HG03039 (cell line): ENCODE measurements around the gene UVRAG.

Source experiments
- ATAC-seq: cut with Tn5 transposase; IDR thresholded peaks from one replicate; pipeline ENCODE4 v1.9.1; 2021; ENCODE audit warnings: mild to moderate bottlenecking, moderate library complexity; ENCODE audit not compliant: unreplicated experiment

The UVRAG gene

DNA sequence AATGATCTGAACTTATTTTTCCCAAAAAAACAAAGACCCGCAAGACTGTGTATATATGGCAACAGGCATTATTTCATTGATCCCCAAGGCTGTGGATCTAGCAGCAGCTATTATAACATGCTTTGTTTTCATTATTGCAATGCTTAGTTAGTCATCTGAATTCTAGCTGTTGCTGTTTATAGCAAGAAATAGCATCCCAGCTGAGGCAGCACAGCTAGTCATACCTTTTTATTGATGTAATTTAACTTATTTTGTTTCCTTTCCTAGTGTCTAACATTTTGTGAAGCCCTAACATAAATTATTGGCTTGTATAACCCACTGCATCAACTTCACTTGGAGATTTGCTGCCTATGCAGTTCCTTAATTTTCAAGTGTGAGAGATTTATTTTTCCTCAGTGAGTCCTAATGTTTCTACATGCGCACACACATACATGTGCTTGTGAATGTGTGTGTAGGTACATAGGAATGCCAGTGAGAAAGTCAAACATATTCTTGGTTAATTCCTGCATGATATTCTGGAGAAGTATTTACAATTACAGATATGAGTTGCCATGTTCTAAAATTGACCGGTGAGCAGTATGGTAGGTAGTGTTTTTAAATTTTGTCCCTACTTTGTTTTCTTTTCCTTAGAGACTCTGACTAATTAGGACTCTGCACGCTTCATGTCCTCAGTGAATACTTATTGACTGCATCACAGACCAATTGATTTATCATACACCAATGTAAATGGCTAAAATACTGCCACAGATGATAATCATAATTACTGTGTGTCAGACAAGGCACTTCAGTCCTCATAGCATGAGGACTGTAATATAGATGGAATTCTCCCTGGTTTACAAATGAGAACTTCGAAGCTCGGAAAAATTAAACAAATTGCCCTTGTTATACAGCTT lies 272.0 kb downstream of the UVRAG start:
- no peak for ATAC-seq

- ATAC-seq: no peak
These were observed 272.7 kb downstream of the UVRAG start for GRCh38 chr11:76087749-76088148.

- ATAC-seq: no peak
These were observed 273.5 kb downstream of the UVRAG start for GRCh38 chr11:76088511-76088910.

- no peak for ATAC-seq
These were observed 275.2 kb downstream of the UVRAG start for GRCh38 chr11:76090174-76090573.

DNA sequence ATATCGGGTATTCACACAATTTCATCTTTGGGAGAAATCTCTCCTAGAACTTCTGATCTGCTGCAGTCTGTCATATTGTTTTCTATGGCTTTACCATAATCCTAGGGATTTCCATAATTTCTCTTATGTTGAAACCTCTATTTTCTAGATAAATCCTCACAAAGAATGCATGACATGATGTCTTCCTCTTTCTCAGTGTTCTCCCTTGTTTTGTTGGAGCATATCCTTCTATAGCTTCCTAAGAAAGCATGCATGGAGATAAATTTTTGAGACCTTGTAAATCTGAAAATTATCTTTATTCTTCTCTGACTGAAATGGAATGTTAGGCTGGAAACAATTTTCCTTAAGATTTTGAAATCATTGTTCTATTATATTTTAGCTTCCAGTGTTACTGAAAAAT lies 275.8 kb downstream of the UVRAG start:
- ATAC-seq: no peak

GRCh38 chr11:76094740-76095139 lies 279.7 kb downstream of the UVRAG start:
- ATAC-seq: no peak

DNA sequence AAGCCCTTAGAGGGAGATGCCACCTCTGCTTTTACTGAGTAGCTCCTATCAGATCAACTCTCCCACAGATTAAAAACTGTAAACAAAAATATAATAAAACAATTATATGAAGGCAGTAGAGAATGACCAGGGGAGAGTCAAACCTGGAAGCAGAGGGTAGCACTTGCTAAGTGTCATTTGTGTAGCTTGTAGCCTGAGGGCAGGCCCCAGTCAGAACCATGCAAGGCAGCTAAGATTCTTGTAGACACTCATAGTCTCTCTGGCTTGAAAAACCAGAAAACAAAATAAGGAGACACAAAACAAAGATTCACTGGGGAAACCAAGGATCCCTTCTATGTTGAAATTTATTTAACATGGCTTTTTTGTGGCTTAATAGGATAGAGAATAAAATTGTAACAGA lies 280.9 kb downstream of the UVRAG start:
- no peak for ATAC-seq

GRCh38 chr11:76096552-76096951 lies 281.5 kb downstream of the UVRAG start:
- no peak for ATAC-seq

GRCh38 chr11:76102802-76103201 lies 287.8 kb downstream of the UVRAG start:
- no peak for ATAC-seq

GRCh38 chr11:76103460-76103859 lies 288.4 kb downstream of the UVRAG start:
- ATAC-seq: no peak

DNA sequence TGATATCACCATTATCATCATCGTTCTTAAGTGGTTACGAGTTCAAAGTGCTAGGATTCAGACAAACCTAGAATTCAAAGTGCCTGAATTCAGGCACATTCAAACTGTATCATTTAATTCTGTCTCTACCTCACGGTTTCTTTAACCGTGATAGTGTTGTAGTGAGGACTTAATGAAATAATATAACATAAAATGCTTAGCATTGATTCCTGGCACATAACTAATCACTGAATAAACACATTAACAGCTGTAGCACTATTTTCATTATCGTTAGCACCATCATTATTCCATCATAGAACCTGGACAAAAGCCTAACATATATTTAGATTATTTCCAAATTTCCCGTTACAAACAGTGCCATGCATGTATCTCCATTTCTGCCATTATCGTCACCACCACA lies 289.3 kb downstream of the UVRAG start:
- ATAC-seq: no peak

- ATAC-seq: no peak
These were observed 290.6 kb downstream of the UVRAG start for GRCh38 chr11:76105637-76106036.

GRCh38 chr11:76107971-76108370 lies 293.0 kb downstream of the UVRAG start:
- ATAC-seq: no peak

GRCh38 chr11:76114238-76114637 lies 299.2 kb downstream of the UVRAG start:
- ATAC-seq: no peak

DNA sequence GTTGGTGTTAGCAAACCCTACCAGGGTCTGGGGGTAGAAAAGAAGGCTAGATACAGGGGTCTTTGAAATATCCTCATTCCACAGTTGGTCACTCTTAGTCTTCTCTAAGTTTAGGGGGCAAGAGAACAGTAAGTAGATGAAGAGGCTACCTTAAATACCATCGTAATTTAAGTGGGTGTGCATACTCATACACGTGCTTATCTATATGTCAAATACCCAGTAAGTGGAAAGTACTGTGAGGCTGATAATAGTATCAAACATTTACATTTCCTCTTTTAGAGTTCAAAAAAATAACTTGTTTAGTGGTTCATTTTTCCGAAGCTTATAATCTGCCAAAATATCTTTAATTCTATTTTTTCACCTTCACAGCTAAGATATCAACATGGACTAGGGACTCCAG lies 300.5 kb downstream of the UVRAG start:
- ATAC-seq: no peak

GRCh38 chr11:76119032-76119431 lies 304.0 kb downstream of the UVRAG start:
- ATAC-seq: no peak

DNA sequence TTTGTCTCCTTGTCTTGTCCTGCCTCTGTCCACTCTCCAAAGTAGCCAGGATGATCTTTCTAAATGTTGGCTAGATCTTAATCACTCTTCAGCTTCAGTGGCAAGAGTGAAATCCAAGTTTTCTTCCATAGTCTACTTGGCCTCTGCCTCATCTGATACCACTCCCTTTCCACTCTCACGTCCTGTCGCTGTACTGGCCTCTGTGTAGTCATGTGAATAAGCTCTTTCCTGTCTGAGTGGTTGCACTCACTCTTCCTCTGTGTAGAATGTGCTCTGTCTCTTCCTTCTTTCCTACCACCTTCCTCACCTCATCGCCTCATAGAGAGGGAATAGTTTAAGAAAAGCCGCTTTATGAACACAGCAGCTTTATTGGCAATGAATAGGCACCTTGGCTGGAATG lies 304.8 kb downstream of the UVRAG start:
- no peak for ATAC-seq

- no peak for ATAC-seq
These were observed 305.6 kb downstream of the UVRAG start for GRCh38 chr11:76120513-76121101.

GRCh38 chr11:76123248-76123647 lies 308.2 kb downstream of the UVRAG start:
- ATAC-seq: no peak

GRCh38 chr11:76124905-76125770 lies 310.1 kb downstream of the UVRAG start:
- ATAC-seq: no peak

DNA sequence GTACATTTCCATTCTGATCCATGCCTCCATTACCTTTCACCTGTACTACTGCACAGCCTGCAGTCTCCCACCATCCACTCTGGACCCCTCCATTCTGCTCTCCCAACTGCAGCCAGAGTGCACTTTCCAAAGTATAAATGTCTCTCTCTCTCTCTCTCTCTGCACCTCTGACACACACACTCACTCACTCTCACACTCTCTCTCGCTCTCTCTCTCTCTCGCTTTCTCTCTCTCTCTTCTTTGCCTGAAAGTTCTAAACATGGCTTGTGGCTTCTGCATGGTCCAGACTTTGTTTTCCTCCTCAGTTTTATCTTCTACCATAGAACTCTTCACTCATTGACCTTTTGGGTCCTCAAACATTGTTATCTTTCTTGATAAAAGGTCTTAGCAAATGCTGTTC lies 314.7 kb downstream of the UVRAG start:
- ATAC-seq: no peak

- no peak for ATAC-seq
These were observed 316.1 kb downstream of the UVRAG start for GRCh38 chr11:76131142-76131541.
